GM23248 (cell line): ENCODE results near the gene NPBWR2.

Experiments used
- EZH2 ChIP-seq: fragments of 200-600 bp; sonication (generic); IDR thresholded peaks from 2 replicates; pipeline ENCODE4 v1.6.1; 2018; ENCODE audit warnings: antibody characterized with exemption, mild to moderate bottlenecking; ENCODE audit not compliant: insufficient read depth, poor library complexity, severe bottlenecking
- EZH2phosphoT487 ChIP-seq: fragments of 200-600 bp; sonication (generic); IDR thresholded peaks from 2 replicates; pipeline ENCODE4 v1.6.1; 2018; ENCODE audit warnings: antibody characterized with exemption, moderate library complexity, mild to moderate bottlenecking, low read depth; ENCODE audit not compliant: insufficient read depth

DNA sequence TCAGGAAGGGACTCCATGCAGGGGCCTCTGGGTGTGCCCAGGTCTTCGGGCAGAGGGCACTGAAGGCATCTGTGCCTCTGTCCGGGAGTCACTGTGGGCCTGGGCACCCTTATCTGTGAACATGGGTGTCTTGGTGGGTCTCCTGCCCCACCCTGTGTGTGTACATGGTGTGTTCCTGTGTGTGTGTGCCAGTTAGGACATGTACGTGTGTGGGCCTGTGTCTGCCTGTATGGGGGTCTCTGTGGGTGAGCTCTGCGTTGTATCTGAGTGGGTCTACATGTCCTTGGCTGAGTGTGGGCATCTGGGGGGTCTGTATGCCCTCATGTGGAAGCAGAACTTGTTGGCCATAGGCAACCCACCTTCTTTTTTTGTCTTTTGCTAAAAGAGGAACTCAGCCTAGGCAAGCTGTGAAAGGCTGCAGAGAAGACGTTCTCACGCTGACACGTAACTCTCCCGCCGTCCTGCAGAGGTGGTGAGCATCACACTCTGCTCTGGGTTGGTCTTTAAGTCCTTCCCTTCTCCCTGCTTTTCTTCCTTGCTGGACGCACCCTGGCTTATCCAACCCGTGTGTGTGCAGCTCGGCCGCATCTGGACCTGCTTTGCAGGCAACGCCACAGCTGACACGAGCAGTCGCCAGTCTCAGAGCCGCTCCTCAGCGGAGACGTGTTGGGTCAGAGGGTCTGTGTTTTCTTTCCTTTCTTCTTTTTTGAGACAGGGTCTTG, 532 bp upstream of the NPBWR2 start:
- TF ChIP-seq EZH2phosphoT487 (no peak), EZH2 (no peak)
